ENCODE data around the gene MAP3K9.

MAP3K9 gene

GRCh38 chr14:70748422-70748821 is 60.9 kb downstream of the MAP3K9 start:
- no peak for DNase-seq (ENCODE audit: low read depth, low spot score)
- no peak for TF ChIP-seq CTCF (IDR thresholded peaks at IDR 0.05; ENCODE audit: insufficient read depth, low read length, missing control alignments)
- POLR2A ChIA-PET, result no interaction called here
- H3K4me3 ChIP-seq (ENCODE audit: low read depth, low read length), result no peak overlapping the region
- CTCF ChIA-PET, result interaction anchor here (0.6 kb wide), 1 partner anchor 85 kb away, joined by 3 read pairs; no protein-coding TSS in a partner anchor

GRCh38 chr14:70744641-70745040 is 64.7 kb downstream of the MAP3K9 start:
- DNase-seq (ENCODE audit: low read depth, low spot score), result no peak
- H3K4me3 ChIP-seq (ENCODE audit: low read depth, low read length), result no peak overlapping the region
- POLR2A ChIA-PET, result no interaction called here
- CTCF ChIA-PET, result no interaction called here
- TF ChIP-seq CTCF (IDR thresholded peaks at IDR 0.05; ENCODE audit: insufficient read depth, low read length, missing control alignments), result no peak

- TF ChIP-seq CTCF (IDR thresholded peaks at IDR 0.05; ENCODE audit: insufficient read depth, low read length, missing control alignments), result no peak
- CTCF ChIA-PET, result no interaction called here
These were observed 67.0 kb downstream of the MAP3K9 start for GRCh38 chr14:70742316-70742715.

GRCh38 chr14:70741482-70741881 is 67.8 kb downstream of the MAP3K9 start:
- POLR2A ChIA-PET, result no interaction called here
- H3K4me3 ChIP-seq (ENCODE audit: low read depth, low read length), result no peak overlapping the region
- CTCF ChIA-PET, result no interaction called here
- no peak for TF ChIP-seq CTCF (IDR thresholded peaks at IDR 0.05; ENCODE audit: insufficient read depth, low read length, missing control alignments)
- DNase-seq (ENCODE audit: low read depth, low spot score), result no peak

More at GRCh38 chr14:70742316-70742715, 67.0 kb downstream of the MAP3K9 start:
- DNase-seq (ENCODE audit: low read depth, low spot score), result no peak
- POLR2A ChIA-PET, result interaction anchor here (0.5 kb wide), 1 partner anchor 1118 kb away, joined by 4 read pairs; no protein-coding TSS in a partner anchor
- H3K4me3 ChIP-seq (ENCODE audit: low read depth, low read length), result no peak overlapping the region

GRCh38 chr14:70735043-70735442 is 74.3 kb downstream of the MAP3K9 start:
- POLR2A ChIA-PET, result no interaction called here
- DNase-seq (ENCODE audit: low read depth, low spot score), result no peak
- no peak for TF ChIP-seq CTCF (IDR thresholded peaks at IDR 0.05; ENCODE audit: insufficient read depth, low read length, missing control alignments)
- CTCF ChIA-PET, result no interaction called here
- H3K4me3 ChIP-seq (ENCODE audit: low read depth, low read length), result no peak overlapping the region

- no peak for TF ChIP-seq CTCF (IDR thresholded peaks at IDR 0.05; ENCODE audit: insufficient read depth, low read length, missing control alignments)
- ChIA-PET POLR2A (no interaction called here), CTCF (no interaction called here)
- DNase-seq (ENCODE audit: low read depth, low spot score), result no peak
- no peak overlapping the region for H3K4me3 ChIP-seq (ENCODE audit: low read depth, low read length)
These were observed 77.7 kb downstream of the MAP3K9 start for GRCh38 chr14:70731447-70732239.

All from AG04449 (cell line).